ENCODE measurements around the gene LAP3.

GRCh38 chr4:17565846-17566245 lies 11.2 kb upstream of the LAP3 start:
- no peak for TF ChIP-seq POLR2A (IDR thresholded peaks at IDR 0.05; ENCODE audit: low read length)
- no peak for TF ChIP-seq GATA1 (IDR thresholded peaks at IDR 0.05; ENCODE audit: low read depth, low read length)

Data from erythroblast (primary cell).